GM12873 (cell line): ENCODE results near the gene ILK.

Experiments used
- TF ChIP-seq, protein P1 (sequence below): IDR thresholded peaks from 2 replicates; pipeline ENCODE4 v1.5.1; 2012; ENCODE audit warnings: low read depth, mild to moderate bottlenecking, moderate library complexity, low read length, control low read depth; ENCODE audit not compliant: insufficient read depth; ENCODE audit errors: missing control alignments

The ILK gene

GRCh38 chr11:6561288-6561687 is 42.3 kb upstream of the ILK start:
- TF ChIP-seq, protein P1, sequence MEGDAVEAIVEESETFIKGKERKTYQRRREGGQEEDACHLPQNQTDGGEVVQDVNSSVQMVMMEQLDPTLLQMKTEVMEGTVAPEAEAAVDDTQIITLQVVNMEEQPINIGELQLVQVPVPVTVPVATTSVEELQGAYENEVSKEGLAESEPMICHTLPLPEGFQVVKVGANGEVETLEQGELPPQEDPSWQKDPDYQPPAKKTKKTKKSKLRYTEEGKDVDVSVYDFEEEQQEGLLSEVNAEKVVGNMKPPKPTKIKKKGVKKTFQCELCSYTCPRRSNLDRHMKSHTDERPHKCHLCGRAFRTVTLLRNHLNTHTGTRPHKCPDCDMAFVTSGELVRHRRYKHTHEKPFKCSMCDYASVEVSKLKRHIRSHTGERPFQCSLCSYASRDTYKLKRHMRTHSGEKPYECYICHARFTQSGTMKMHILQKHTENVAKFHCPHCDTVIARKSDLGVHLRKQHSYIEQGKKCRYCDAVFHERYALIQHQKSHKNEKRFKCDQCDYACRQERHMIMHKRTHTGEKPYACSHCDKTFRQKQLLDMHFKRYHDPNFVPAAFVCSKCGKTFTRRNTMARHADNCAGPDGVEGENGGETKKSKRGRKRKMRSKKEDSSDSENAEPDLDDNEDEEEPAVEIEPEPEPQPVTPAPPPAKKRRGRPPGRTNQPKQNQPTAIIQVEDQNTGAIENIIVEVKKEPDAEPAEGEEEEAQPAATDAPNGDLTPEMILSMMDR, result no peak

- TF ChIP-seq, protein P1, result no peak
These were observed 40.4 kb upstream of the ILK start for GRCh38 chr11:6563121-6563619.

DNA sequence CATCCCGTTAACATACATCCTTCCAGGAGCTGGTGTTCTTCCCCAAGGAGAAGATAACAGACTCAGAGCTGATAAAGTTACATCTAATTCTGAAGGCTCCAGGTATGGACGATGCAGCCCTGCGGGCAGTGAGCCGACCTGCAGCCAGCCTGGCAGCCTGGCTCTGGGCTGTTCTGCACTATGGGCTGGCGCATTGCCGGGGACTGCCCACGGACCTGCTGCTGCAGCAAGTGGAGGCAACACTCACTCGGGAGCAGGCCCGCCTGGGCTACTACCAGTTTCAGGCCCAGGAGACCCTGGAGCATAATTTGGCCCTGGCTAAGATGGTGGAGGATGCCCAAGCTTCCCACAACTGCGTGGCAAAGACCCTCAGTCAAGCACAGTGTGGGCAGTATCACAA is 39.9 kb upstream of the ILK start:
- TF ChIP-seq, protein P1, result no peak

DNA sequence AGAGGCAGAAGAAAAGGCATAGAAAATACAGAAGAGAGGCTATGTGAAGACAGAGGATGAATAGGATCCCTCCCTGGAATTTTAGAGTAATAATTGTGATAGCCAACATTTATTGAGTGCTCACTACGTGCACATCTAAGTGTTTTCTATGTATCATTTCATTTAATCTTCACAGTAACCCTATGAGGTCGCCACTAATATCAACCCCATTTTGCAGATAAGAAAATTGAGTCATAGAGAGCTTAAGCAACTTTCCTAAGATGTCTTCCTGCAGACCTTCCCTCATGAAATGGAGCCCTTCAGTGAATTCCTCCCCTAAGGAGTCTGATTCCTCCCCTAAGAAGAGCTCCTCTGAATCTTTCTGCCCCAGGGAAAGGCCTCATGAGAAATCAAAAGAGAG is 38.2 kb upstream of the ILK start:
- TF ChIP-seq, protein P1, result no peak

DNA sequence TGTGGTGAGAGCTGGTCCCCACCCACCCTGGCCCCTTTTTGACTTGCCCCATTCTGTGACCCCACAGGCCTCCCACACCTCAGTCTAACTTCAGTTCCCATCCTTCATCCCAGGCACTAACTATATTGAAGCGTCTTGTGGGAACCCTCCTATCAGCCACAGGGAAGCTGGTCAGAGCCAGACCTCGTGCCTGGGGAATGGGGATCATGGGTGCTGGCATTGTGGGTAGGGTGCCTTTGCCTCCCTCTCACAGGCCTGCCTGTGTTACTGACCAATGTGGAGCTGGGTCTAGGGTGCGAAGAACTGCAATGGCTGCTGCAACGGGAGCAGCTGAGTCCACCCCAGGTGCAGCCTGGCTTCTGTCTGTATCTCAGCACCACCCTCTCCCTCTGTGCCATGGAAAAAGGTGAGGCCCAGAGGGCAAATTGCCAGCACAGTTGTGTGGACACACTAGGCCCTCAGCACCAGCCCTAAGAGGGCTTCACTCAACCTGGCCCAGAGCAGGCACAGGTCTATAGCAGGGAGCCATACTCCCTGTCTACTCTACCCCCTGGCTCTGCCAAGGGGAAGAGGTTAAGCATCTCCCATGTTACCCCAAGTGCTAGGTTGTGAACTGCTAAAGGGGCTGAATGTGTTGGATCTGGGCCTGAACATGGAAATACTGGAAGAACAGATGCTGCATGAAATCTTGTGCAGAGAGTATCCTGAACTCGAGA is 37.4 kb upstream of the ILK start:
- TF ChIP-seq, protein P1, result no peak

GRCh38 chr11:6566704-6567370 is 36.7 kb upstream of the ILK start:
- TF ChIP-seq, protein P1, result no peak

- TF ChIP-seq, protein P1, result no peak
These were observed 36.2 kb upstream of the ILK start for GRCh38 chr11:6567371-6567745.
